Fibroblast of skin of back (primary cell): Measurements from ENCODE around the gene TCP10L.
"Not testable (repeated sequence)": the region's sequence is repeated elsewhere in the genome, so short reads cannot be mapped to it uniquely, and the experiment has no call there.

Source experiments
- DNase-seq: peaks from one replicate; pipeline ENCODE4 v3.0.0-alpha.2; 2013

TCP10L gene

DNA sequence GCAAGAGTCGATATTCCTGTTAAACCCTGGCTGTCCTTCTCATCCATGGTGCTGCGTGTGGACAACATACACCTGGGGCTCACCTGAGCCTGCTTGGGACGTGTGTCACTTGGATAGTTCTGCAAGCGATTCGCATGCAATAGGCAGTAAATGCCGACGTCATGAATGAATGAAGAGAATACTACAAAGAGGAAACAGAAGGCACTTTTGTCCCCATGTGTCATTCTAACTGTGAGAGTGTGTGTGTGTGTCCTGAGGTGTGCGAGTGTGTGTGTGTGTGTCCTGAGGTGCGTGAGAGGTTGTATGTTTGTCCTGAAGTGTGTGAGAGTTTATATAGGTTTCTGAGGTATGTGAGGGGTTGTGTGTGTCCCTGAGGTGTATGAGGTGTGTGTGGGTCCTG lies 647 bp upstream of the TCP10L start:
- no peak for DNase-seq

DNA sequence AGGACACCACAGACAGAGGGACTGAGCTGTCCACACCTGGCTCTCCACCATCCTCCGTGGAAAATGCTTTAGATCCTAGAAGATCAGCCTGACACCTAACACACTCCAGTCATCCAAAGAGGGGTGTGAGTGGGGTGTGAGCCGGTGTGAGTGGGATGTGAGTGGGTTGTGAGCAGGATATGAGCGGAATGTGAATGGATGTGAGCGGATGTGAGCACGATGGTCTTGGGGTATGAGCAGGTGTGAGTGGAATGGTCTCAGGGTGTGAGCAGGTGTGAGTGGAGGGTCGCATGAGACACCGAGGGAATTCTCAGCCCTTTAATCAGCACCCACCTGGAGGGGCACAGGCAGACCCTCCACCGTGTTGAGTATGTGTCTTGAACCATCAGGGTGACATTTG lies 851 bp downstream of the TCP10L start:
- DNase-seq = no peak

DNA sequence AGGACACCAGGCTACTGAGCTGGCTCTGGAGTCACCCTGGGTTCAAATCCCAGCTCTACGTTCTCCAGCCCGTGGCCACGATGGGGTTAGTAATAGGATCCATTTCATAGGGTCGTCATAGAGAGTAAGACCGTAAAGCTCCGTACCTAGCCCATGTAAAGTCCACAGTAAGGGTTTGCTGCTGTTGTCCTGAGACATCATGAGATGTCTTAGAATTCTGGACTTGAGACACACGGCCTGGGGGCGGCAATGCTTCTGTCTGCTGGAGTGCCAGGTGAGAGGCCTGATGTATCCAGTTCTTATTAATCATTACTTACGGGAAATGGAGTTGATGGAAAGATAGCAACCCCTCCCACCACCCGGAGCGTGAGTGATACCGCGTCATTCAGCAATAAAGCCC lies 3.6 kb downstream of the TCP10L start:
- no peak for DNase-seq

DNA sequence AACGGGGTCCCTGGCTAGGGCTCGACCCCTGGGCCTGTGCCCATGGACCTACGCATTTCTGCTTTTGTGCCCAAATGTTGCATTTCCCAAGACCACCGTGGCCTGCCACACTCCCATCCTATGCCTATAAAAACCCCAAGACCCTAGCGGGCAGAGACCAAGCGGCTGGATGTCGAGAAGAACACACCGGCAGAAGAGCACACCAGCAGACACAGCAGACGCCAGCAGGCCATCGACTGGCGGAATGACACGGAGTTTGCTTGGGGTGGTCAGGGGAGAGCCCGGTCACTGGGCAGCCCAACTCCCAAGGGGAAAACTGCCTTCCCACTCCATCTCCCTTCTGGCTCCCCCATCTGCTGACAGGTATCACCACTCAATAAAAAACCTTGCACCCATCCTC lies 4.4 kb downstream of the TCP10L start:
- DNase-seq = no peak

DNA sequence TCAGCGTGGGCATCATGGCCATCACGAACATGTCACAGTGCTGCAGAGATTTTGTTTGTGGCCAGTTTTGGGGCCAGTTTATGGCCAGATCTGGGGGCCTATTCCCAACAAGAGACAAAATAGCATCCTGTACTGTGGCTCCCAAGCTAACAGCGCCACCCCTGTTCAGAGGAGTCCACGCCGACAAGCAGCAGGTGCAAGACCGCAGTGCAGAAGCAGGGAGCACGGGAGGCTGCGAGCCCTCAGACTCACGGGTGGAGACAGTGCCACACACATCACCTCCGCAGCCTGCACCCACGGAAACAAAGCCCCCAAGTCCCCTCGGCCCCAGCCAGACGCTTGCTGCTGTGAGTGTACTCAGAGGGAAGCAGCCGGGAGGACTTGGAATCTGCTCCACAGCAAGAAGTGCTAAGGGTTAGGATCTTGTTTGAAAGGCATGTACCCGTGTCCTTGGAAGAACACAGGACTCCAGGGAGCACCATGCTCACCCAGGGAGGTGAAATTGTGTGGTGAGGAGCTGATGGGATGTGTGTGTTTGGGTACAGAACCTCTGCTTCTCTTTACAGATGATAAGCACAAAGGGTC lies 7.1 kb downstream of the TCP10L start:
- DNase-seq = no peak

DNA sequence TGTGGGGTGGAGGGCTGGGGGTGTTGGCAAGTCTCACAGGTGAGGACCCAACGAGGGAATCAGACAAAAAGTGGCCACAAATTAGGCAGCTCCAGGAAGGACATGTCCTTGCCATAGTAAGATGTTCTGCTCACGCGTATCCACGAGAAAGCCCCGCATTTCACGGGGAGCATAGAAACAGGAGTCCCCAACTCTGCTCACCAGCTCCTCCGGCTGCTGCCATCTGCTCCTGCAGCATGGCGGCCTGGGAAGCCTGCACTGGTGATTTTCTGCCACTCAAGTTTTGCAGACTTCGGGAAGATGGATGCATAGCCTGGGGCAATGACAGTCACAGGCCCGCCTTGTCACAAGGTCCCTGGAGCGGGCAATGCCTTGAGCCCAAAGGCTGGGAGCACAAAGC lies 9.3 kb downstream of the TCP10L start:
- DNase-seq = no peak

DNA sequence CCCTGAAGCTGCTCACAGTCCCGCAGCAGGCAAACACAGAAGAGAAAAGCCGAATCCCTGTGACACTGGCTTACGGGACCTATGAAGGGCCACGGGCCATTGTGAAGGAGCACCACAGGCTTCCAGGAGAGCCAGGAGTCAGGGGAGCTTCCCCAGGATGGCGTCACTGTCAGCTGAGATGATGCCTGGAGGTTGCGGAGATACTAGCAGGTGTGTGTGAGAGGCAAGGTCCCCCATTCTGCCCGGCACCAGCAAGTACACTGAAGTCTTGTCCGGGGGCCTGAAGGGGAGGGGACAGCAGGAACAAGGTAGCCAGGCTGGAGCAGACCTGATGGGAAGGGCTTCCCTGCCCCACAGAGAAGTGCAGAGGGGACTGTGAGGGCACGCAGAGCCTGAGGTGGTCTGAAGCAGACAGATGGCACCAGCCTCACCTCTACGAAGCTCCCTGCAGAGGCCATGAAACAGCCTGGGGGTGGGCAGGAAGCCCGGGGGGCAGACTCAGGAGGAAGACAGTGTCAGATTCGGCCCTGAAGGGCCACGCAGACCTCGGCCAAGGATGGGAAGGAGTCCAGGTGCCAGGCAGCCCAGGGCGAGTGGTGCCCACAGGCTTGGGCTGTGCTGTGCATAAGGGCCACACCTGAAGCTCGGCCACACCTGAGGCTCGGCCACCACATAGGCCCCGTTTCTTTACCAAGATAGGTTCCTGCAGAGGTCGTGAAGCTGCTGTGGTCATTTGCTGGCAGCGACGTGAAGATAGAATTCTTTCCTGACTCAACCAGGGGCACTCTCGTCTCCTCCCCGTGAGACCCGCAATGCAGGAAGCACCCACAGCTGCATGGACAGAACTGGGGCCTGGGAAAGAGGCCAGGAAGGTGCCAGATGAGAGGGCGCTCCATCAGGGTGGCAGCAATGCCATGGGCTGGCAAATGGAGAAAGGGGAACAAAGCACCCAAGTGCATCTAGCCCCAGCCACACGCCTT lies 10.1 kb downstream of the TCP10L start:
- no peak for DNase-seq

DNA sequence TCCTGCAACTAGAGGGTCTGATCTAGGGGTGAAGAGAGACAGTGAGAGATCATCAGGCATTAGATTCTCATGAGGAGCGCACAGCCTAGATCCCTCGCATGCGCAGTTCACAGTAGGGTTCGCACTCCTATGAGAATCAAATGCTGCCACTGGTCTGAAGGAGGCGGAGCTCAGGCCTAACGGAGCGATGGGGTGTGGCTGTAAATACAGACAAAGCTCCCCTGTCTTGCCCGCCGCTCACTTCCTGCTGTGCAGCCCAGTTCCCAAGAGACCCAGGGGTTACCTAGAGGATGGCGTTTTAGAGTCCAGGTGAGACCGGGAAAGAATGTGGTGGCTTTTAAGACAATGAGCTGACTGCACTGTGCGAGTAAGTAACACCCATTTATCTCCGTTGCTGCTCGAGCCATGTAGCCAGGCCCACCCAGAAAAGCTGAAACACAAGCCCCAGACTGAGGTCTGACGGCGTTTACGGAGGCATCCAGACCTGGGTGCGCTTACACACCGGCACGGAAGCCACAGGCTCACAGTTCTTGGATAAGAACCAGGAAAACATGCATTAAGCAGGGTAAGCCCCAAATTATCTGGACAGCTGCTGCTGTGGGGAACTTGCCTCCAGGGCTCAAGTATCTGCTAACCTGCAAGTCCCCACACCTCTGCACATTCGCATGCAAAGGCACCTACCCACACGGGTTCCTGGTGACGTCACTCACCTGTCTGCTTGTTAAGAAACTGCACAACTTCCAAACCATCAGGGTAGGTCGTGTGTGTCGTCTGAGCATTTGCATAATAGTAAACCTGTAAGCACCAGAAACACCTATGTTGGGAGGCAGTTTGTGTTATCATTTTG lies 12.5 kb downstream of the TCP10L start:
- DNase-seq = no peak

DNA sequence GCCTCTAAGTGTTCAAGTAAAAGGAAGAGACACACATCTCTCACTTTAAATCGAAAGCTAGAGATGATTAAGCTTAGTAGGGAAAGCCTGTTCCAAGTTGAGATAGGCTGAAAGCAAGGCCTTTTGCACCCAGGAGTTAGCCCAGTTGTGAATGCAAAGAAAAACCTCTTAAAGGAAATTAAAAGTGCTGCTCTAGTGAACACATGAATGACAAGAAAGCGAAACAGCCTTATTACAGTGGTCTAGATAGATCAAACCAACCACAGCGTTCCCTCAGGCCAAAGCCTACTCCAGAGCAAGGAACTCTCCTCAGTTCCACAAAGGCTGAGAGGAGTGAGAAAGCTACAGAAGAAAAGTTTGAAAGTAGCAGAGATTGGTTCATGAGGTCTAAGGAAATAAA lies 14.9 kb downstream of the TCP10L start:
- DNase-seq = no peak

DNA sequence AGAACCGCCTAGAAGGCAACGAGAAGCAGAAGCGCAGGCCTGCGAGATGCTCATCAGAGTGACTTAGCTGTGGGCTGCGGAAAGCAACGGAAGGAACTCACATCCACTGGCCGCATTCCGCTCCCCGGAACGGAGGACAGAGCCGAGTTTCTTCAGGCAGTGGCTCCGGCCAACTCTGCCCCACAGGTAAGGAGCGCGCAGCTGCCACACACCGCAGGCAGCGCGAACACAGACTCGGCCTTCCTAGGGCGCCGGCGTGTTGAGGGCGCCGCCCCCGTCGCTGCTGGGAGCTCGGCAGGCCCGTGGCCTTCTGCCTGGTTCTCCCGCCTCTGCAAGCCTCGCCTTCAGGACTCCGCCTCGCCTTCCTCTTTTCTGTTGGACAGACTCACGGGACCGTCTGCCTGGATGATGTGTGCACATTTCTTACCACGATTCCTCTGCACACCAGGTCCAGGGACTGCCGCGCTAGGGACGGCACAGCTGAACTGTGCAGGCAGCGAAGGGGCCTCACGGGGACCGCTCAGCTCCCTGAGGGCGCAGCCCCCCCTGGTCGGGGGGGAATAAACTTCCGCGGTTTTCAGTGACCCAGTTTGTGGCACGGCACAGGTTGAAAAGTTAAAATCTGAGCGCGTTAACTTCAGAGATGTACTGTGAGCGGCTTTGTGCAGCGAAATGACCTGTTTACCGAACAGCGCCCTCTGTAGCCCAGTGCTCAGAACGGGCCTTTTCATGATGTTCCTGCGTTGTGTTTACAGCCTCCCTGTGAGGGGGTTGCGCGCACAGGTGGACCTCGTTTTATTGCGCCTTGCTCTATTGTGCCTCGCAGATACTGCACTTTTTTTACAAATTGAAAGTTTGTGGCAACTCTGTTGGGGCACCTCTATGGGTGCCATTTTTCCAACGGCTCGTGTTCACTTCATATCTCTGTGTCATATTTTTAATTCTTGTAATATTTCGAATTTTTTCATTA lies 15.8 kb downstream of the TCP10L start:
- peak; percentile 65 for DNase-seq

DNA sequence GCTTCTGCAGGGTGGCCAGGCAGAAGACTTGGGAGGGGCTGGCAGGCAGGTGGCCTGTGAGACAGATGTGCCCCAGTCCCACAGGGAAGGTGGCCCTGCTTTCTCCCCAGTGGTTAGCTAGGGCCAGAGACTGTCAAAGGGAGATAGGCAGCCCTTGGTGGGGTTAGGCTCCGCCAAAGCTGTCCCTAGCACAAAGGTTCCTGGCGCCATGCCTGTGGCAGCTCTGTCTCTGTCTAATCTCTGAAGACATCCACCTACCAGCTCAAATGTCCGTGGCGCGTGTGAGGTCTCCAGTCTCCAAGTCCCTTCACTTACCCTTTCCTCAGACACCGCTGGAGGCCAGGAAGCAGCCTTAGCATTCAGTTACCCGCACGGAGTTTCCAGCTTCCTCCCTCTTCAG lies 17.7 kb downstream of the TCP10L start:
- no peak for DNase-seq

DNA sequence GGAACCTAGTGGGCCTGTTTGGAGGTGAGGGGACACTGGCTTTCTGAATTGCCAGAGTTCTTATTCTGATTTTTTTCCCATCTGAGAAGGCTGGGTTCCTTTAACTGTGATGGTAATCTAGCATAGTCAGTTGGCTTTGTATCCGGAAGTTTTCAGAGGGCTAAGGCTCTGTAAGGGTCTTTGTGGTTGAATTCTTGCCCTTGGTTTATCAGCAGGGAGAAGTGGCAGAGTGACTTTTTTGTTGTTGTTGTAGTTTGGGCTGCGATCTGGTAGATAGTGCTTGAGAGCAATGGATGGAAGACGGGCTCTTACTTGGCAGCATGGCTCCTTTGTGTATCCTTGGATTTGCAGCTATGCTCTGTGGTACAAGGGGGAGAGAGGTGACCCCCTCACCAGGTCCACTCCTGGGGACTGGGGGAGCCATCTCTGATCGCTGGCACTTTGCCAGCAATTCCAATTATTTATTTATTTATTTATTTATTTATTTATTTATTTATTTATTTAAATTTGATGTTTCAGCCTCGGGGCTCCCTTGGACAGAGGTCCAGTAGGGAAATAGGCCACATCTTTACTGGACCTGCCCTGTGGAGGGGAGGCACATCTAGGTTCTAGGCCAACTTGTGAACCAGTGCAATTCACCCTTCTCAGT lies 18.5 kb downstream of the TCP10L start:
- no peak for DNase-seq

DNA sequence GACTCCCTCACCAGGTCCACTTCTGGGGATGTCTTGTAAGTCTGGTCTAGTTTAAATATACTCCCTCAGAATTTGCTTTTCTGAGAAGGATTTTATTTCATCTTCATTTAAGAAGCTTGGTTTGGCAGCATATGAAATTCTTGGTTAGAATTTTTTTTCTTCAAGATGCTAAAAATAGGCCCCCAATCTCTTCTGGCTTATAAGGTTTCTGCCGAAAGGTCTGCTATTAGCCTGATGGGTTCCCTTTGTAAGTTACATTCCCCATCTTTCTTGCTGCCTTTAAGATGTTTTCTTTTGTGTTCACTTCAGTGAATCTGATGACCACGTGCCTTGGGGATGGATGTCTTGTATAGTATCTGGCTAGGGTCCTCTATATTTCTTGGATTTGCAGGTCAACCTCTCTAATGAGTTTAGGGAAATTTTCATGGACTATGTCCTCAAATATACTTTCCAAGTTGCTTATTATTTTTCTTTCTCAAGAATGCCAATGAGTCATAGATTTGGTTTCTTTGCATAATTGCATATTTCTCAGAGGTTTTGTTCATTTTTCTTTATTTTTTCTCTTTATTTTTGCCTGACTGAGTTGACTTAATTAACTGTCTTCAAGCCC lies 19.4 kb downstream of the TCP10L start:
- peak; percentile 33 for DNase-seq

DNA sequence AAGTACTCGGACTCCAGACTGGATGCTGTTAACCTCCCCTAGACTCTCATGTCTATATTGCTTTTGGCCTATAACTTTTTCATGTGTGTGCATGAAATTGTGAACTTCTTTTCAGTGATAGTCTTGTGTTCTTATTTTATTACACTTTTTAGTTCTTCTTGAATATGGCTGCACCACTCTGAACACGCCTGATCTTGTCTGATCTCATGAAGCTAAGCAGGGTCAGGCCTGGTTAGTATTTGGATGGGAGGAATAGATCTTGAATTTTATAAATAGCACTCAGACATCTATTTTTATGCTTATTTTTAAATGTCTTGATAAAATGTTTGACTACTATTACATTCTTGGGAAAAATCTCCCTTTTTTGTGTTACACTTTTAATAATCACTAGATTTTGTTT lies 22.4 kb downstream of the TCP10L start:
- no peak for DNase-seq

DNA sequence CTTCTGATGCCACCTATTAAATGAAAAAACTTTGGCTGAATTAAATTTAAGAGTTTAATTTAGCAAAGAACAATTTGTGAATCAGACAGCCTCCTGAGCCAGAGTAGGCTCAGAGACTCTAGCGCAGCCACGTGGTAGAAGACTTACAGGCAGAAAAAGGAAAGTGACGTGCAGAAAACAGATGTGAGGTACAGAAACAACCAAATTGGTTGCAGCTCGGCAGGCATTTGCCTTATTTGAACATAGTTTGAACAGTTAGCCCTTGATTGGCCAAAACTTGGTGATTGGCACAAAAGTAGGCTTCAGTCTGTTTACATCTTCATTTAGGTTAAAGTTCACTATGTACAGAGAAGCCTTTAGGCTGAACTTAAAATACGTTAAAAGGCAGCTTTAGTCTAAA lies 22.9 kb downstream of the TCP10L start:
- peak; percentile 57 for DNase-seq

DNA sequence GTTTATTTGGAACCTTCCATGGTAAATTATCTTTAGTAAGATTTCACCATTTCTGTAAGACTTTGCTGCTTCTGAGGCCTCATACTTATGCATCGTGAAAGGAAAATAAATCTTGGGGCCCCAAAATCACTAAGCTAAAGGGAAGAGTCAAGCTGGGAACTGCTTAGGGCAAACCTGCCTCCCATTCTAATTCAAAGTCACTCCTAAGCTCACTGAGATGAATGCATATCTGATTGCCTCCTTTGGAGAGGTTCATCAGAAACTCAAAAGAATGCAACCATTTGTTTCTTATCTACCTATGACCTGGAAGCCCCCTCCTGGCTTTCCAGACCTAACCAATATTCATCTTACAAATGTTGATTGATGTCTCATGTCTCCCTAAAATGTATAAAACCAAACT lies 23.8 kb downstream of the TCP10L start:
- DNase-seq = not testable (repeated sequence)

DNA sequence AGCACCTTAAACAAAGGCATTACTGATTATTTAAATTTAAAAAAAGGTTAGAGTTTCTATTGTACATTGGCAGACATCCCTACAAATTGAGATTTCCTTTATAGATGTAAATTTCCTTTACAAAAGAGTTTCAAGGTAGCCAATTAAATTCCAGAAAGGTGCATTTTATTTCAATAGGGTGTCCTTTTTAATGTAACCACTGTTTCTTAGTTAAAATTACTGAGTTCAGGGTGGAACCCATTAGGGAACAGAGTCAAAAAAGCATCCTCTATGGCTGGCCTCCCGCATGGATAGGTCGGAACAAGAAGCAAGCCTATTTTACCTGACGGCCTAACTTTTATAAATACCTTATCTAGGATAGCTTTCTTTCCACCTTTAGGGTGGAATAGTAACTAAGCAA lies 24.4 kb downstream of the TCP10L start:
- DNase-seq = no peak

DNA sequence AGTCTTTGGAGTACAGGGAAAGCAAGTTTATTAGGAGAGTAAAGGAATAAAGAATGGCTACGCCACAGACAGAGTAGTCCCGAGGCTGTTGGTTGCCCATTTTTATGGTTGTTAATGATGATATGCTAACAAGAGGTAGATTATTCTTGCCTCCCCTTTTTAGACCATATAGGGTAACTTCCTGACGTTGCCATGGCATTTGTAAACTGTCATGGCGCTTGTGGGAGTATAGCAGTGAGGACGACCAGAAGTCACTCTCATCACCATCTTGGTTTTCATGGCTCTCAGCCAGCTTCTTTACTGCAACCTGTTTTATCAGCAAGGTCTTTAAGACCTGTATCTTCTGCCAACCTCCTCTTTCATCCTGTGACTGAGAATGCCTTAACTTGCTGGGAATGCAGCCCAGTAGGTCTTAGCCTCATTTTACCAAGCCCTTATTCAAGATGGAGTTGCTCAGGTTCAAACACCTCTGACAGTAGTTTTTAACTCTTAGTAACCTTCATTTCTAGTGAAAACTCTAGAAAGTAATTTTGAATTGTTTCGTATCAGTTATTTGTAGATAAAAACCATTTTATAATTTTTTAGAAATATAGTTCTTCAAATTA lies 26.2 kb downstream of the TCP10L start:
- no peak for DNase-seq

DNA sequence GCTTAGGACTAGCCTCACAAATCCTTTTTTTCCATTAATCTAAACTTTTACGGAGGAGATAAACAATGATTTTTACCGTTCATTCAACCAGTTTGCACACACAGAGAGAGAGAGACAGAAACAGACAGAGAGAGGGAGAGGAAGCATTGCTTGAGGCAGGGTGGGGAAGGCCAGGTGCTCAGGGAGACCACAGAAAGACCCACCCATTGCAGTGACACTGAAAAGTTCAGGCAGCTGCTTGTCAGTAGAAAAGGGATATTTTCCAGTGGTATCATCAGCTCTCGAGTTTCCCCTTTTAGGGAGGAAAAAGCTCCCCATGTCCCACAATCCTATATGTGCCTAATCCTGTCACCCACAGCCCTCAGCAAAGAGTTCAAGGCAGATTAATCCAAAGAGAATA lies 27.2 kb downstream of the TCP10L start:
- no peak for DNase-seq

DNA sequence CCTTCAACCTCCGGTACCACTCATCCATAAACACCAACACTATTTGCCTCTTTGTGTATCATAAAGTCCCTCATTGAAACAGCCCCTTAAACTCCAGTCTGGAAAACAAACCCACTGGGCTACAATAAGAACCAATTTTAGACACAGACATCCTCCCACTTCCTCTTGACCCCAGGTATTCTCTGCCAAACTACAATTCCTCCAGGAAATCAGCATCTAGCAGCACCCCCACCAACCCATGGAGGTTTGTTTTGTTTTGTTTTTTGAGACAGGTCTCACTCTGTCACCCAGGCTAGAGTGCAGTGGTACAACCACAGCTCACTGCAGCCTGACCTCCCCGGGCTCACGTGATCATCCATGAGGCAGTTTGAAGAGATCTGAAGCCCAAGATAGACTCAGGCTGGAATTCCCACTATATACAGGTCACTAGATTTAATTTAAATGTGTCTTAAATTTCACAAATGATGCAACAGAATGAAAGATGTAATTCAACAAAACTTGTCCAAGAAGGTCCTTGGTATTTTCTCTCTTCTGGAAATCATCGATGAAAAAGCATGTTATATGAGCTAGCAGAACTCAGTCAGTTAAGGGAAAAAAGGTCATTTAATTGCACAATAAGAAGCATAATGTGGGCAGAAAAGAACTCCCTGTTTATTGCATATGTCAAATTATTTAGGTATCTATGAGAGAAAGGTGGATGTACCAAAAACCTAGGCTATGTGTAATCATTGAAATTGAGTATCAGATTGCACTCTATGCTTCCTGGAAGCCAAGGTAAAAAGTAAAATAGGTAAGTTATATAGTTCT lies 30.3 kb downstream of the TCP10L start:
- DNase-seq = no peak
